ENCODE measurements around the gene HIVEP3.

HIVEP3 gene

GRCh38 chr1:41650028-41650880, 268.5 kb downstream of the HIVEP3 start:
- no peaks in the 10 kb centered on the region for H3K36me3 ChIP-seq (ENCODE audit: insufficient read depth, insufficient read length, low read length)
- no peaks in the 10 kb centered on the region for H3K9me3 ChIP-seq (ENCODE audit: insufficient read depth, low read length)
- H3K9ac ChIP-seq (ENCODE audit: insufficient read length, low read depth), result no peak overlapping the region
- H3K27me3 ChIP-seq (ENCODE audit: insufficient read depth, insufficient read length), result no peaks in the 10 kb centered on the region
- TF ChIP-seq ZNF274 (IDR thresholded peaks at IDR 0.05; ENCODE audit: low read depth, low read length) (no peak), YY1 (IDR thresholded peaks at IDR 0.05; ENCODE audit: insufficient read depth, insufficient read length) (no peak), SUZ12 (IDR thresholded peaks at IDR 0.05; ENCODE audit: extremely low read depth, insufficient read depth, insufficient read length) (no peak)
- no peak overlapping the region for H3K4me3 ChIP-seq (ENCODE audit: insufficient read length, low read depth)
- no peak for DNase-seq (ENCODE audit: low read depth, low spot score)
- H3K4me1 ChIP-seq (ENCODE audit: insufficient read depth, insufficient read length), result no peaks in the 10 kb centered on the region

GRCh38 chr1:41649396-41650027, 269.2 kb downstream of the HIVEP3 start:
- Histone ChIP-seq H3K4me1 (ENCODE audit: insufficient read depth, insufficient read length) (no peaks in the 10 kb centered on the region), H3K36me3 (ENCODE audit: insufficient read depth, insufficient read length, low read length) (no peaks in the 10 kb centered on the region)
- DNase-seq (ENCODE audit: low read depth, low spot score), result no peak

GRCh38 chr1:41648844-41649243, 269.9 kb downstream of the HIVEP3 start:
- Histone ChIP-seq H3K27me3 (ENCODE audit: insufficient read depth, insufficient read length) (no peaks in the 10 kb centered on the region), H3K4me1 (ENCODE audit: insufficient read depth, insufficient read length) (no peaks in the 10 kb centered on the region), H3K36me3 (ENCODE audit: insufficient read depth, insufficient read length, low read length) (no peaks in the 10 kb centered on the region), H3K9me3 (ENCODE audit: insufficient read depth, low read length) (no peaks in the 10 kb centered on the region), H3K9ac (ENCODE audit: insufficient read length, low read depth) (no peak overlapping the region), H3K4me3 (ENCODE audit: insufficient read length, low read depth) (no peak overlapping the region)
- TF ChIP-seq SUZ12 (IDR thresholded peaks at IDR 0.05; ENCODE audit: extremely low read depth, insufficient read depth, insufficient read length) (no peak), ZNF274 (IDR thresholded peaks at IDR 0.05; ENCODE audit: low read depth, low read length) (no peak), YY1 (IDR thresholded peaks at IDR 0.05; ENCODE audit: insufficient read depth, insufficient read length) (no peak)
- no peak for DNase-seq (ENCODE audit: low read depth, low spot score)

More at GRCh38 chr1:41649396-41650027, 269.2 kb downstream of the HIVEP3 start:
- Histone ChIP-seq H3K4me3 (ENCODE audit: insufficient read length, low read depth) (no peak overlapping the region), H3K9me3 (ENCODE audit: insufficient read depth, low read length) (no peaks in the 10 kb centered on the region), H3K9ac (ENCODE audit: insufficient read length, low read depth) (no peak overlapping the region), H3K27me3 (ENCODE audit: insufficient read depth, insufficient read length) (no peaks in the 10 kb centered on the region)
- TF ChIP-seq SUZ12 (IDR thresholded peaks at IDR 0.05; ENCODE audit: extremely low read depth, insufficient read depth, insufficient read length), result no peak
- no peak for TF ChIP-seq ZNF274 (IDR thresholded peaks at IDR 0.05; ENCODE audit: low read depth, low read length)
- no peak for TF ChIP-seq YY1 (IDR thresholded peaks at IDR 0.05; ENCODE audit: insufficient read depth, insufficient read length)

GRCh38 chr1:41648230-41648629, 270.5 kb downstream of the HIVEP3 start:
- no peak overlapping the region for H3K9ac ChIP-seq (ENCODE audit: insufficient read length, low read depth)
- no peaks in the 10 kb centered on the region for H3K9me3 ChIP-seq (ENCODE audit: insufficient read depth, low read length)
- no peaks in the 10 kb centered on the region for H3K4me1 ChIP-seq (ENCODE audit: insufficient read depth, insufficient read length)
- no peaks in the 10 kb centered on the region for H3K27me3 ChIP-seq (ENCODE audit: insufficient read depth, insufficient read length)
- DNase-seq (ENCODE audit: low read depth, low spot score), result no peak
- TF ChIP-seq ZNF274 (IDR thresholded peaks at IDR 0.05; ENCODE audit: low read depth, low read length) (no peak), SUZ12 (IDR thresholded peaks at IDR 0.05; ENCODE audit: extremely low read depth, insufficient read depth, insufficient read length) (no peak), YY1 (IDR thresholded peaks at IDR 0.05; ENCODE audit: insufficient read depth, insufficient read length) (no peak)
- no peak overlapping the region for H3K4me3 ChIP-seq (ENCODE audit: insufficient read length, low read depth)
- no peaks in the 10 kb centered on the region for H3K36me3 ChIP-seq (ENCODE audit: insufficient read depth, insufficient read length, low read length)

- Histone ChIP-seq H3K36me3 (ENCODE audit: insufficient read depth, insufficient read length, low read length) (no peaks in the 10 kb centered on the region), H3K27me3 (ENCODE audit: insufficient read depth, insufficient read length) (no peaks in the 10 kb centered on the region), H3K9me3 (ENCODE audit: insufficient read depth, low read length) (no peaks in the 10 kb centered on the region), H3K4me1 (ENCODE audit: insufficient read depth, insufficient read length) (no peaks in the 10 kb centered on the region), H3K4me3 (ENCODE audit: insufficient read length, low read depth) (no peak overlapping the region), H3K9ac (ENCODE audit: insufficient read length, low read depth) (no peak overlapping the region)
- no peak for TF ChIP-seq ZNF274 (IDR thresholded peaks at IDR 0.05; ENCODE audit: low read depth, low read length)
- TF ChIP-seq YY1 (IDR thresholded peaks at IDR 0.05; ENCODE audit: insufficient read depth, insufficient read length), result no peak
- no peak for DNase-seq (ENCODE audit: low read depth, low spot score)
Observed at GRCh38 chr1:41647221-41648135, 271.2 kb downstream of the HIVEP3 start.

- H3K4me3 ChIP-seq (ENCODE audit: insufficient read length, low read depth), result no peak overlapping the region
- H3K9me3 ChIP-seq (ENCODE audit: insufficient read depth, low read length), result no peaks in the 10 kb centered on the region
- H3K9ac ChIP-seq (ENCODE audit: insufficient read length, low read depth), result no peak overlapping the region
- H3K36me3 ChIP-seq (ENCODE audit: insufficient read depth, insufficient read length, low read length), result no peaks in the 10 kb centered on the region
- TF ChIP-seq ZNF274 (IDR thresholded peaks at IDR 0.05; ENCODE audit: low read depth, low read length) (no peak), SUZ12 (IDR thresholded peaks at IDR 0.05; ENCODE audit: extremely low read depth, insufficient read depth, insufficient read length) (no peak), YY1 (IDR thresholded peaks at IDR 0.05; ENCODE audit: insufficient read depth, insufficient read length) (no peak)
- no peak for DNase-seq (ENCODE audit: low read depth, low spot score)
- no peaks in the 10 kb centered on the region for H3K4me1 ChIP-seq (ENCODE audit: insufficient read depth, insufficient read length)
- no peaks in the 10 kb centered on the region for H3K27me3 ChIP-seq (ENCODE audit: insufficient read depth, insufficient read length)
Observed at GRCh38 chr1:41646186-41646585, 272.5 kb downstream of the HIVEP3 start.
